Endodermal cell (in vitro differentiated cells): ENCODE measurements around the gene YLPM1. TPM values are rescaled to one million over a fixed set of nuclear protein-coding genes. Genes with fewer than 3 reads are reported as not detected.

Source experiments
- DNase-seq: peaks from one replicate; pipeline ENCODE4 v3.0.0-alpha.2; 2017
- H3K27ac ChIP-seq: 2 replicates; pipeline ENCODE4 v1.5.1; 2013; ENCODE audit warnings: mild to moderate bottlenecking, low read depth, low read length, moderate library complexity
- H3K27me3 ChIP-seq: 2 replicates; pipeline ENCODE4 v1.6.1; 2013; ENCODE audit warnings: mild to moderate bottlenecking, low read length, moderate library complexity; ENCODE audit not compliant: insufficient read depth, control insufficient read depth, poor library complexity, severe bottlenecking
- H3K36me3 ChIP-seq: 2 replicates; pipeline ENCODE4 v1.7.0; 2013; ENCODE audit warnings: mild to moderate bottlenecking, low read length, moderate library complexity; ENCODE audit not compliant: control insufficient read depth, insufficient read depth
- H3K4me1 ChIP-seq: one replicate; pipeline ENCODE4 v1.7.0; 2013; ENCODE audit warnings: low read length; ENCODE audit not compliant: control insufficient read depth, insufficient read depth
- H3K4me3 ChIP-seq: 2 replicates; pipeline ENCODE4 v1.5.1; 2013; ENCODE audit warnings: mild to moderate bottlenecking, low read length, moderate library complexity
- H3K9ac ChIP-seq: 2 replicates; pipeline ENCODE4 v1.6.1; 2013; ENCODE audit warnings: mild to moderate bottlenecking, low read length, moderate library complexity; ENCODE audit not compliant: poor library complexity, severe bottlenecking; ENCODE audit errors: extremely low read depth
- H3K9me3 ChIP-seq: 2 replicates; pipeline ENCODE4 v1.6.1; 2013; ENCODE audit warnings: mild to moderate bottlenecking, low read length, moderate library complexity; ENCODE audit not compliant: control insufficient read depth
- H3K27ac Mint-ChIP-seq: 2 replicates; pipeline ENCODE4 v1.8.0; 2020; ENCODE audit warnings: mixed read lengths
- H3K27me3 Mint-ChIP-seq: 2 replicates; pipeline ENCODE4 v1.8.0; 2021; ENCODE audit warnings: mild to moderate bottlenecking, mixed read lengths; ENCODE audit not compliant: insufficient read depth
- H3K36me3 Mint-ChIP-seq: 2 replicates; pipeline ENCODE4 v1.8.0; 2020; ENCODE audit warnings: low read depth, mixed read lengths
- H3K4me1 Mint-ChIP-seq: 2 replicates; pipeline ENCODE4 v1.8.0; 2020; ENCODE audit warnings: mixed read lengths
- H3K4me3 Mint-ChIP-seq: 2 replicates; pipeline ENCODE4 v1.8.0; 2020; ENCODE audit warnings: mild to moderate bottlenecking, moderate library complexity, mixed read lengths
- H3K9me3 Mint-ChIP-seq: 2 replicates; pipeline ENCODE4 v1.8.0; 2020; ENCODE audit warnings: mild to moderate bottlenecking, mixed read lengths
- CTCF ChIP-seq: fragments of 200-600 bp; sonication (generic); conservative IDR thresholded peaks from 2 replicates; pipeline ENCODE4 v1.5.0; 2021; ENCODE audit warnings: antibody characterized with exemption, mild to moderate bottlenecking
- WGBS, 2 experiments: methylation state at CpG; one replicate each; pipeline versions ENCODE4 v1.1.5 to v1.1.7; 2013; ENCODE audit warnings: missing lambda C conversion rate in 2 of 2, mixed read lengths in 1 of 2; ENCODE audit not compliant: insufficient coverage in 1 of 2, insufficient read length in 1 of 2; 5-methylcytosine and 5-hydroxymethylcytosine counted together
- total RNA-seq, 2 donors: library from RNA; stranded (reverse); fragmentation: NEBNext Ultra II Directional in 1 of 2; extraction: Animal tissue kit (Norgen Biotek cat#: 25700) in 1 of 2; gene quantifications; 2 replicates in 1 of 2; 3 replicates in 1 of 2; pipeline ENCODE4 v1.2.1, GENCODE V29; 2021

Gene YLPM1
- total RNA-seq, 2 donors from 2014 or later = 75.2 to 76.2 TPM

- Mint-ChIP-seq H3K9me3 (no peaks in the 10 kb centered on the region), H3K4me3 (no peak overlapping the region), H3K27ac (no peak overlapping the region), H3K36me3 (no peaks in the 10 kb centered on the region), H3K4me1 (no peaks in the 10 kb centered on the region), H3K27me3 (peaks cover 29% of the 10 kb centered on the region)
- 93 to 97% methylated on average over 6 to 9 of the region's 9 CpGs for whole genome bisulfite sequencing, 2 experiments
- H3K36me3 ChIP-seq = no peaks in the 10 kb centered on the region
- H3K4me1 ChIP-seq = no peaks in the 10 kb centered on the region
- H3K27ac ChIP-seq = no peak overlapping the region
- H3K9ac ChIP-seq = no peak overlapping the region
- peaks cover 16% of the 10 kb centered on the region for H3K27me3 ChIP-seq
- no peaks in the 10 kb centered on the region for H3K9me3 ChIP-seq
- DNase-seq = peak; percentile 35
- H3K4me3 ChIP-seq = no peak overlapping the region
- TF ChIP-seq CTCF = no peak
Measured at GRCh38 chr14:74864198-74864597, 101.1 kb downstream of the YLPM1 start.

GRCh38 chr14:74865156-74865555 is 102.0 kb downstream of the YLPM1 start:
- TF ChIP-seq CTCF = no peak
- WGBS, 2 experiments = 93 to 94% methylated on average over 4 to 5 of the region's 5 CpGs

GRCh38 chr14:74866708-74867389 is 103.7 kb downstream of the YLPM1 start:
- no peaks in the 10 kb centered on the region for H3K36me3 ChIP-seq
- H3K9me3 ChIP-seq = no peaks in the 10 kb centered on the region
- H3K9me3 Mint-ChIP-seq = no peaks in the 10 kb centered on the region
- H3K27me3 ChIP-seq = peaks cover 20% of the 10 kb centered on the region
- H3K27ac ChIP-seq = no peak overlapping the region
- no peaks in the 10 kb centered on the region for H3K4me1 Mint-ChIP-seq
- no peaks in the 10 kb centered on the region for H3K36me3 Mint-ChIP-seq
- H3K4me3 Mint-ChIP-seq = no peak overlapping the region
- 87 to 89% methylated on average over 3 of the region's 3 CpGs for WGBS, 2 experiments
- no peak overlapping the region for H3K27ac Mint-ChIP-seq
- no peaks in the 10 kb centered on the region for H3K4me1 ChIP-seq
- H3K9ac ChIP-seq = no peak overlapping the region
- no peak for TF ChIP-seq CTCF
- H3K27me3 Mint-ChIP-seq = peaks cover 29% of the 10 kb centered on the region
- no peak overlapping the region for H3K4me3 ChIP-seq
- peak; percentile 17 for DNase-seq

More at GRCh38 chr14:74865156-74865555, 102.0 kb downstream of the YLPM1 start:
- H3K36me3 ChIP-seq = no peaks in the 10 kb centered on the region
- H3K4me1 ChIP-seq = no peaks in the 10 kb centered on the region
- H3K36me3 Mint-ChIP-seq = no peaks in the 10 kb centered on the region
- H3K9ac ChIP-seq = no peak overlapping the region
- H3K4me3 ChIP-seq = no peak overlapping the region
- H3K4me3 Mint-ChIP-seq = no peak overlapping the region
- DNase-seq = peak; percentile 20
- no peaks in the 10 kb centered on the region for H3K9me3 Mint-ChIP-seq
- H3K27me3 Mint-ChIP-seq = peaks cover 29% of the 10 kb centered on the region
- no peaks in the 10 kb centered on the region for H3K9me3 ChIP-seq
- peaks cover 14% of the 10 kb centered on the region for H3K27me3 ChIP-seq
- no peaks in the 10 kb centered on the region for H3K4me1 Mint-ChIP-seq
- H3K27ac ChIP-seq = no peak overlapping the region
- H3K27ac Mint-ChIP-seq = no peak overlapping the region
